ENCODE data around the gene SLC10A4. TPM values are rescaled to one million over a fixed set of nuclear protein-coding genes. Genes with fewer than 3 reads are reported as not detected.

Gene SLC10A4
- total RNA-seq, 2 donors from 2014 or later = 0.27 to 0.42 TPM

- no peak for TF ChIP-seq CTCF (IDR thresholded peaks at IDR 0.05)
- H3K4me3 ChIP-seq = no peak overlapping the region
- H3K27me3 ChIP-seq (replicated peaks; ENCODE audit: insufficient read depth) = peaks cover 7% of the 10 kb centered on the region
Observed at GRCh38 chr4:48491514-48492176, 8.5 kb downstream of the SLC10A4 start.

GRCh38 chr4:48493452-48494100, 10.4 kb downstream of the SLC10A4 start:
- no peak for DNase-seq (ENCODE audit: low spot score)
- Histone ChIP-seq H3K4me3 (no peak overlapping the region), H3K36me3 (peaks cover 3% of the 10 kb centered on the region), H3K27ac (no peak overlapping the region), H3K9me3 (no peaks in the 10 kb centered on the region), H3K27me3 (replicated peaks; ENCODE audit: insufficient read depth) (peaks cover 7% of the 10 kb centered on the region), H3K4me1 (ENCODE audit: control insufficient read depth in 1 of 2, low read depth in 2 of 2) (peaks cover 0 to 14% of the 10 kb centered on the region in 2 donors)
- no peak for ATAC-seq (ENCODE audit: insufficient number of reproducible peaks, low FRiP score, low read depth)
- TF ChIP-seq CTCF (IDR thresholded peaks at IDR 0.05) = no peak

More at GRCh38 chr4:48491514-48492176, 8.5 kb downstream of the SLC10A4 start:
- Histone ChIP-seq H3K36me3 (no peaks in the 10 kb centered on the region), H3K27ac (no peak overlapping the region), H3K9me3 (no peaks in the 10 kb centered on the region), H3K4me1 (ENCODE audit: control insufficient read depth in 1 of 2, low read depth in 2 of 2) (peaks cover 0 to 14% of the 10 kb centered on the region in 2 donors)
- DNase-seq (ENCODE audit: low spot score) (no peak), ATAC-seq (ENCODE audit: insufficient number of reproducible peaks, low FRiP score, low read depth) (no peak)

- H3K4me3 ChIP-seq = no peak overlapping the region
- no peaks in the 10 kb centered on the region for H3K27me3 ChIP-seq (replicated peaks; ENCODE audit: insufficient read depth)
- DNase-seq (ENCODE audit: low spot score) (no peak), ATAC-seq (ENCODE audit: insufficient number of reproducible peaks, low FRiP score, low read depth) (no peak)
- no peaks in the 10 kb centered on the region for H3K4me1 ChIP-seq (ENCODE audit: control insufficient read depth in 1 of 2, low read depth in 2 of 2)
- no peaks in the 10 kb centered on the region for H3K9me3 ChIP-seq
- no peak overlapping the region for H3K27ac ChIP-seq
- H3K36me3 ChIP-seq = peaks cover 13% of the 10 kb centered on the region
- TF ChIP-seq CTCF (IDR thresholded peaks at IDR 0.05) = no peak
Observed at GRCh38 chr4:48495941-48496340, 12.8 kb downstream of the SLC10A4 start.

GRCh38 chr4:48498895-48499294, 15.8 kb downstream of the SLC10A4 start:
- Histone ChIP-seq H3K27me3 (replicated peaks; ENCODE audit: insufficient read depth) (no peaks in the 10 kb centered on the region), H3K9me3 (no peaks in the 10 kb centered on the region), H3K4me1 (ENCODE audit: control insufficient read depth in 1 of 2, low read depth in 2 of 2) (no peaks in the 10 kb centered on the region), H3K4me3 (no peak overlapping the region), H3K36me3 (peaks cover 13% of the 10 kb centered on the region), H3K27ac (no peak overlapping the region)
- DNase-seq (ENCODE audit: low spot score) (no peak), ATAC-seq (ENCODE audit: insufficient number of reproducible peaks, low FRiP score, low read depth) (no peak)
- no peak for TF ChIP-seq CTCF (IDR thresholded peaks at IDR 0.05)

GRCh38 chr4:48499551-48500066, 16.5 kb downstream of the SLC10A4 start:
- no peak overlapping the region for H3K4me3 ChIP-seq
- H3K36me3 ChIP-seq = peaks cover 13% of the 10 kb centered on the region
- no peak for TF ChIP-seq CTCF (IDR thresholded peaks at IDR 0.05)
- ATAC-seq (ENCODE audit: insufficient number of reproducible peaks, low FRiP score, low read depth) (no peak), DNase-seq (ENCODE audit: low spot score) (no peak)
- no peaks in the 10 kb centered on the region for H3K27me3 ChIP-seq (replicated peaks; ENCODE audit: insufficient read depth)
- H3K9me3 ChIP-seq = no peaks in the 10 kb centered on the region
- no peaks in the 10 kb centered on the region for H3K4me1 ChIP-seq (ENCODE audit: control insufficient read depth in 1 of 2, low read depth in 2 of 2)
- H3K27ac ChIP-seq = no peak overlapping the region
